ENCODE results near the gene PCSK4. TPM values are rescaled to one million over a fixed set of nuclear protein-coding genes. Genes with fewer than 3 reads are reported as not detected.
"Not testable (repeated sequence)": the region's sequence is repeated elsewhere in the genome, so short reads cannot be mapped to it uniquely, and the experiment has no call there.

Gene PCSK4
- total RNA-seq, 1 experiment from 2014 or later, result 3.4 TPM

- no peak for TF ChIP-seq CTCF (IDR thresholded peaks at IDR 0.05; ENCODE audit: unreplicated experiment)
- Mint-ChIP-seq H3K36me3 (ENCODE audit: insufficient read depth, unreplicated experiment) (no peaks in the 10 kb centered on the region), H3K27me3 (ENCODE audit: insufficient read depth, unreplicated experiment) (peaks cover 14% of the 10 kb centered on the region), H3K27ac (ENCODE audit: low read depth, unreplicated experiment) (no peak overlapping the region), H3K9me3 (ENCODE audit: unreplicated experiment) (no peaks in the 10 kb centered on the region), H3K4me3 (ENCODE audit: unreplicated experiment) (no peak overlapping the region), H3K4me1 (ENCODE audit: insufficient read depth, unreplicated experiment) (no peaks in the 10 kb centered on the region)
- no peak for DNase-seq (ENCODE audit: unreplicated experiment)
- ChIA-PET POLR2A (interaction anchor here (0.6 kb wide), 1 partner anchor 79 kb away, joined by 3 read pairs; no protein-coding TSS in a partner anchor), CTCF (interaction anchor here (0.6 kb wide), 2 partner anchors 18 to 281 kb away, joined by 4 to 5 read pairs; no protein-coding TSS in a partner anchor)
- no TSS peak for BruUV-seq (replicated peaks)
- intact Hi-C loops (cut with micrococcal nuclease), result no loop called here
These were observed 30.1 kb upstream of the PCSK4 start for GRCh38 chr19:1520203-1520780.

- H3K36me3 Mint-ChIP-seq (ENCODE audit: insufficient read depth, unreplicated experiment); H3K27ac Mint-ChIP-seq (ENCODE audit: low read depth, unreplicated experiment); H3K9me3 Mint-ChIP-seq (ENCODE audit: unreplicated experiment); H3K27me3 Mint-ChIP-seq (ENCODE audit: insufficient read depth, unreplicated experiment); H3K4me3 Mint-ChIP-seq (ENCODE audit: unreplicated experiment); H3K4me1 Mint-ChIP-seq (ENCODE audit: insufficient read depth, unreplicated experiment); POLR2A ChIA-PET; intact Hi-C loops (cut with micrococcal nuclease); BruUV-seq (replicated peaks); DNase-seq (ENCODE audit: unreplicated experiment): not testable (repeated sequence)
- CTCF ChIA-PET, result interaction anchor here (0.6 to 1.5 kb wide), 2 partner anchors 26 to 281 kb away, joined by 4 read pairs; no protein-coding TSS in a partner anchor
These were observed 29.7 kb upstream of the PCSK4 start for GRCh38 chr19:1519802-1520201.

- BruUV-seq (replicated peaks), result no TSS peak
- Mint-ChIP-seq H3K36me3 (ENCODE audit: insufficient read depth, unreplicated experiment) (no peaks in the 10 kb centered on the region), H3K27ac (ENCODE audit: low read depth, unreplicated experiment) (no peak overlapping the region), H3K9me3 (ENCODE audit: unreplicated experiment) (no peaks in the 10 kb centered on the region), H3K4me3 (ENCODE audit: unreplicated experiment) (no peak overlapping the region), H3K27me3 (ENCODE audit: insufficient read depth, unreplicated experiment) (no peaks in the 10 kb centered on the region), H3K4me1 (ENCODE audit: insufficient read depth, unreplicated experiment) (no peaks in the 10 kb centered on the region)
- DNase-seq (ENCODE audit: unreplicated experiment), result no peak
- ChIA-PET CTCF (interaction anchor here (1.5 kb wide), 1 partner anchor 27 kb away, joined by 4 read pairs; no protein-coding TSS in a partner anchor), POLR2A (no interaction called here)
- intact Hi-C loops (cut with micrococcal nuclease), result no loop called here
- no peak for TF ChIP-seq CTCF (IDR thresholded peaks at IDR 0.05; ENCODE audit: unreplicated experiment)
These were observed 28.3 kb upstream of the PCSK4 start for GRCh38 chr19:1518471-1518870.

GRCh38 chr19:1516395-1516753 lies 26.2 kb upstream of the PCSK4 start:
- Mint-ChIP-seq H3K4me3 (ENCODE audit: unreplicated experiment) (no peak overlapping the region), H3K36me3 (ENCODE audit: insufficient read depth, unreplicated experiment) (no peaks in the 10 kb centered on the region), H3K27ac (ENCODE audit: low read depth, unreplicated experiment) (no peak overlapping the region), H3K27me3 (ENCODE audit: insufficient read depth, unreplicated experiment) (no peaks in the 10 kb centered on the region), H3K4me1 (ENCODE audit: insufficient read depth, unreplicated experiment) (no peaks in the 10 kb centered on the region), H3K9me3 (ENCODE audit: unreplicated experiment) (no peaks in the 10 kb centered on the region)
- BruUV-seq (replicated peaks), result no TSS peak
- no peak for DNase-seq (ENCODE audit: unreplicated experiment)
- TF ChIP-seq CTCF (IDR thresholded peaks at IDR 0.05; ENCODE audit: unreplicated experiment), result no peak
- ChIA-PET POLR2A (no interaction called here), CTCF (no interaction called here)
- intact Hi-C loops (cut with micrococcal nuclease), result no loop called here

Data from MCF 10A (cell line).